Uterus (tissue), 4 donors: Measurements from ENCODE around the gene DOC2A. TPM values are rescaled to one million over a fixed set of nuclear protein-coding genes. Genes with fewer than 3 reads are reported as not detected.

Source experiments
- DNase-seq, 2 donors: peaks; one replicate each; pipeline ENCODE4 v3.0.0-alpha.2; 2019 to 2020
- H3K27ac ChIP-seq, 2 donors: fragments of 200-600 bp; sonication (generic); 1 replicate in 1 of 2; 2 replicates in 1 of 2; pipeline ENCODE4 v1.5.1; 2016 to 2018
- H3K27me3 ChIP-seq, 2 donors: fragments of 200-600 bp; sonication (generic); one replicate each; pipeline ENCODE4 v1.5.1; 2018 to 2019; ENCODE audit warnings: control low read depth in 1 of 2
- H3K36me3 ChIP-seq, 2 donors: fragments of 200-600 bp; sonication (generic); one replicate each; pipeline ENCODE4 v1.5.1; 2019; ENCODE audit warnings: control low read depth in 1 of 2
- H3K4me1 ChIP-seq, 2 donors: fragments of 200-600 bp; sonication (generic); one replicate each; pipeline ENCODE4 v1.5.1; 2018 to 2019; ENCODE audit warnings: control low read depth in 1 of 2
- H3K4me3 ChIP-seq, 2 donors: fragments of 200-600 bp; sonication (generic); 1 replicate in 1 of 2; 2 replicates in 1 of 2; pipeline ENCODE4 v1.5.1; 2018 to 2019; ENCODE audit warnings: mild to moderate bottlenecking in 1 of 2
- H3K9me3 ChIP-seq, 2 donors: fragments of 200-600 bp; sonication (generic); one replicate each; pipeline ENCODE4 v1.5.1; 2019; ENCODE audit warnings: control low read depth in 1 of 2
- CTCF ChIP-seq, 4 experiments: fragments of 200-600 bp in 2 of 4; fragments of 450-650 bp in 2 of 4; sonication (generic) in 2 of 4; IDR thresholded peaks; one replicate each; pipeline ENCODE4 v1.5.1; 2016 to 2019; ENCODE audit warnings: antibody characterized with exemption in 4 of 4, mild to moderate bottlenecking in 2 of 4, moderate library complexity in 1 of 4
- POLR2A ChIP-seq, 2 donors: fragments of 450-650 bp; IDR thresholded peaks; one replicate each; pipeline ENCODE4 v1.6.1; 2016; ENCODE audit warnings: antibody characterized with exemption in 2 of 2, mild to moderate bottlenecking in 1 of 2, moderate library complexity in 1 of 2
- intact Hi-C: fragments of 100-400 bp; cut with DNase I; formaldehyde crosslinking; loops from one replicate; pipeline ENCODE4 v1.15.1; 2023; ENCODE audit warnings: low total_unique reads
- total RNA-seq, 4 donors: library from RNA; depleted of rRNA in 3 of 4; stranded (reverse); fragments of >200 nt in 3 of 4; gene quantifications; one replicate each; pipeline versions ENCODE4 v1.1.0 to v1.2.4, GENCODE V29; 2014 to 2023
- donor health status: DM: yes; HTN: yes; CAD: no.

DOC2A gene
- total RNA-seq, 4 donors from 2014 or later: 1.0 to 2.6 (median 1.8) TPM; not detected in 1

- no peaks in the 10 kb centered on the region for H3K27me3 ChIP-seq
- no peak overlapping the region for H3K4me3 ChIP-seq
- H3K4me1 ChIP-seq: no peaks in the 10 kb centered on the region
- no peak overlapping the region for H3K27ac ChIP-seq
- no peaks in the 10 kb centered on the region for H3K36me3 ChIP-seq
- intact Hi-C loops: no loop called here
- no peak for DNase-seq
- no peak for TF ChIP-seq CTCF (IDR thresholded peaks at IDR 0.05)
- no peak for TF ChIP-seq POLR2A (IDR thresholded peaks at IDR 0.05)
- no peaks in the 10 kb centered on the region for H3K9me3 ChIP-seq
Measured at GRCh38 chr16:29982560-29983419, 28.0 kb downstream of the DOC2A start.

- DNase-seq: peak in 1 of 2 donors; percentile 1
- Histone ChIP-seq H3K9me3 (no peaks in the 10 kb centered on the region), H3K27ac (peak overlapping the region in 1 of 2 donors; percentile 17), H3K36me3 (no peaks in the 10 kb centered on the region), H3K4me3 (no peak overlapping the region), H3K27me3 (no peaks in the 10 kb centered on the region), H3K4me1 (peaks cover 0 to 14% of the 10 kb centered on the region in 2 donors)
- no peak for TF ChIP-seq CTCF (IDR thresholded peaks at IDR 0.05)
- no peak for TF ChIP-seq POLR2A (IDR thresholded peaks at IDR 0.05)
- intact Hi-C loops: no loop called here
Measured at GRCh38 chr16:29978564-29979270, 32.1 kb downstream of the DOC2A start.

- Histone ChIP-seq H3K27ac (peak overlapping the region in 1 of 2 donors; percentile 55), H3K4me1 (peaks cover 0 to 14% of the 10 kb centered on the region in 2 donors), H3K36me3 (no peaks in the 10 kb centered on the region), H3K27me3 (no peaks in the 10 kb centered on the region), H3K9me3 (no peaks in the 10 kb centered on the region), H3K4me3 (no peak overlapping the region)
- TF ChIP-seq CTCF (IDR thresholded peaks at IDR 0.05) (no peak), POLR2A (IDR thresholded peaks at IDR 0.05) (no peak)
- DNase-seq: no peak
- intact Hi-C loops: no loop called here
Measured at GRCh38 chr16:29978081-29978480, 32.7 kb downstream of the DOC2A start.

GRCh38 chr16:29977063-29977825 lies 33.6 kb downstream of the DOC2A start:
- DNase-seq: no peak
- Histone ChIP-seq H3K27me3 (no peaks in the 10 kb centered on the region), H3K27ac (peak overlapping the region; percentile 55 to 90), H3K9me3 (no peaks in the 10 kb centered on the region), H3K36me3 (no peaks in the 10 kb centered on the region), H3K4me3 (no peak overlapping the region), H3K4me1 (peaks cover 0 to 14% of the 10 kb centered on the region in 2 donors)
- TF ChIP-seq POLR2A (IDR thresholded peaks at IDR 0.05) (no peak), CTCF (IDR thresholded peaks at IDR 0.05) (no peak)
- intact Hi-C loops: no loop called here
